G401 (cell line): ENCODE data around the gene THAP9. TPM values are rescaled to one million over a fixed set of nuclear protein-coding genes. Genes with fewer than 3 reads are reported as not detected.
A peak's percentile ranks its signal among the peaks of the same experiment; 100 is the strongest.
"Not testable (repeated sequence)": the region's sequence is repeated elsewhere in the genome, so short reads cannot be mapped to it uniquely, and the experiment has no call there.

ENCODE experiments used
- DNase-seq: peaks from one replicate; pipeline ENCODE4 v3.0.0-alpha.2; 2015; ENCODE audit warnings: low spot score
- in situ Hi-C: cut with HindIII; loops from 2 replicates; pipeline ENCODE4 v1.10.0; 2016; ENCODE audit warnings: low sequenced_read_pairs, mixed read lengths
- total RNA-seq: library from RNA; depleted of rRNA; stranded (reverse); fragments of >200 nt; shearing (Covaris generic); gene quantifications from 2 replicates; pipeline ENCODE4 v1.2.3, GENCODE V29; 2014; rRNA removed

The THAP9 gene
- 5.9 and 7.0 TPM in 2 replicates for total RNA-seq

- DNase-seq: peak; percentile 100
- in situ Hi-C loops: no loop called here
These were observed at the start of gene THAP9 for GRCh38 chr4:82900411-82901182. Gene THAP9, plus strand, starts transcription at chr4:82900735. Its CDS starts 68 bp downstream, at chr4:82900803.

- in situ Hi-C loops: no loop called here
- no peak for DNase-seq
These were observed 49.2 kb upstream of the THAP9 start for GRCh38 chr4:82851318-82851717.

- in situ Hi-C loops: no loop called here
- DNase-seq: peak; percentile 28
These were observed 48.4 kb upstream of the THAP9 start for GRCh38 chr4:82851885-82852750.

DNA sequence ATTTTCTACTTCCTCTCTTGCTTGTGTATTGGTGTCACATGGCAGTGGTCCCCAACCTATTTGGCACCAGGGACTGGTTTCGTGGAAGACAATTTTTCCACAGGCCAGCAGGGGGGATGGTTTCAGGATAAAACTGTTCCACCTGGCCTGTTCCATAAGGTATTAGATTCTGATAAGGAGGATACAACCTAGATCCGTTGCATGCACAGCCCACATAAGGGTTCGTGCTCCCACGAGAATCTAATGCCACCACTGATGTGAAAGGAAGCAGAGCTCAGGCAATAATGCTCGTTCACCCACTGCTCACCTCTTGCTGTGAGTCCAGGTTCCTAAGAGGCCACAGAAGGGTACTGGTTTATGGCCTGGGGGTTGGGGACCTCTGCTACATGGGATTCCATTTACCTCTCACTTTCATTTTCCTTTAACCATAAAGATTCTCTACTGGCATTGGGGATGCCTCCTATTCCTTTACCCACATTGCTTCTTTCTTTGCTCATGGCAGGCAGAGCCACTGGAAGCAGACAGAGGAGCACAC is 47.7 kb upstream of the THAP9 start:
- in situ Hi-C loops: no loop called here

GRCh38 chr4:82860487-82860886 is 40.0 kb upstream of the THAP9 start:
- DNase-seq, in situ Hi-C loops: not testable (repeated sequence)

More for the DNA sequence above, 47.7 kb upstream of the THAP9 start:
- peak; percentile 18 for DNase-seq

DNA sequence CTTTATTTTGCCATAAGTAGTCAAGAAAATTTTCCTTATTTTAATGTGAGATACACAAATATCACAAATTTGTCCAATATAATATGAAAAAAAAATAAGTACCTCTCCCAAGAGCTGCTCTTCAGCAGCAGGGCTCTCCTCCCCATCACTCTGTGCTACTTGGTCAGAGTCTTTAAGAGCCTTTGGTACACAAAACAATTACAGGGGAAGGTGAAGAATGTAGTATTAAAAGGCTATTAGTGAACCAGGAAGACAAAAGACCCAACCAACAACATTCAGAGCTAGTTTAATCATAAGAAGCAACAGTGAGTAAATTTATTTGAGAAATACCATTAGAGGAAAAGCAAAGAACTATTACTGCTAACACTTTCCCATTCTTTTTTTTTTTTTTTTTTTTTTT is 39.0 kb upstream of the THAP9 start:
- in situ Hi-C loops: no loop called here

GRCh38 chr4:82864336-82864979 is 36.1 kb upstream of the THAP9 start:
- in situ Hi-C loops: no loop called here
- no peak for DNase-seq

More for the DNA sequence above, 39.0 kb upstream of the THAP9 start:
- DNase-seq: no peak

DNA sequence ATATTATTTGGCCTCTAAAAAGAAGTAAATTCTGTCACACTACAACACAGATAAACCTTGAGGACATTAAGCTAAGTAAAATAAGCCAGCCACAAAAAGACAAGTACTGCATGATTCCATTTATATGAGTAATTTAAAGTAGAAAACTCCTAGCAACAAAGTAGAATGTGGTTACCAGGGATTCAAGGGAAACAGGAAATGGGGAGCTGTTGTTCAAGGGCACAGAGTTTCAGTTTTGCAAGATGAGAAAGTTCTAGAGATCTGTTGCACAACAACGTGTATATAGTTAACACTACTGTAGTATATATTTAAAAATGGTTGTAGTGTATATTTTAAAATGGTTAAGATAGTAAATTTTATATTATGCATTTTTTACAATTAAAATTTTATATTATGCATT is 34.9 kb upstream of the THAP9 start:
- in situ Hi-C loops: no loop called here
- DNase-seq: no peak

DNA sequence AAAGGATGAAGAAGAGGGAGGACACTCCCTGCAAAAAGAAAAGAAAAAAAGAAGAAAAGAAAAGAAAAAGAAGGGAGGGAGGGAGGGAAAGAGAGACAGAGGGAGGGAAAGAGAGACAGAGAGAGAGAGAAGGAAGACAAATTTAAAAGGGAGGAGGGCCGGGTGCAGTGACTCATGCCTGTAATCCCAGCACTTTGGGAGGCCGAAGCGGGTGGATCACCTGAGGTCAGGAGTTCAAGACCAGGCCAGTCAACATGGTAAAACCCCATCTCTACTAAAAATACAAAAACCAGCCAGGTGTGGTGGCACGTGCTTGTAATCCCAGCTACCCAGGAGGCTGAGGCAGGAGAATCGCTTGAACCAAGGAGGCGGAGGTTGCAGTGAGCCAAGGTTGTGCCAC is 34.5 kb upstream of the THAP9 start:
- DNase-seq, in situ Hi-C loops: not testable (repeated sequence)

DNA sequence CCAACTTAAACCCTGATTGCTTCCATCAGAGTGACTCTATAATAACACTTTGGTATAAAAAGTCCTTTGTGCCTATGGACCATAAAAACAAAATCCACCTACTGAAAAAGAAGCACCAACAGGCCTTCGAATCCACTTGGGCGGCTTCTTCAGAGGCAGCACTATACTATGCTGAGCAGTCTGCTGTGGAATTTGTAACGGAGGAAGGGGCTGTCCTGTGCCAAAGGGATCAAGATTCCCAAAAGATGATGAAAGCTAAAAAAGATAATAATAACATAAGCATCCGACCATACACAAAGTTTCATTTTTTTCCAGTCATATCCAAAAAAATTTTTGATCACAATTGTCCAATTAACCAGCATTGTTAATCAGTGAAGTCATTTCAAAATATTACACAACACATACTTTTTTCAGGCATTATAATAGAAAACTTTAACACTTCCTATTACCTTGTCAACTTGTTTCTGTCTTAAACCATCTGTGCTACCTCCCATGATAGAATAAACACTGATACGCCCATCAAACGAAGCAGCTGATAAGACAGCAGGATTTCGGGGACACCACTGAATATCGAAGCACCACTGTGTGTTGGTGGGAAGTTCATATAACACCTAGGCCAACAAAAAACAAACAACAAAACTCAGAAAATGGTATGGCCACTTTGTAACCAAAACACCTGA is 33.7 kb upstream of the THAP9 start:
- no peak for DNase-seq
- in situ Hi-C loops: no loop called here

- in situ Hi-C loops: no loop called here
- no peak for DNase-seq
These were observed 32.0 kb upstream of the THAP9 start for GRCh38 chr4:82868572-82868971.

DNA sequence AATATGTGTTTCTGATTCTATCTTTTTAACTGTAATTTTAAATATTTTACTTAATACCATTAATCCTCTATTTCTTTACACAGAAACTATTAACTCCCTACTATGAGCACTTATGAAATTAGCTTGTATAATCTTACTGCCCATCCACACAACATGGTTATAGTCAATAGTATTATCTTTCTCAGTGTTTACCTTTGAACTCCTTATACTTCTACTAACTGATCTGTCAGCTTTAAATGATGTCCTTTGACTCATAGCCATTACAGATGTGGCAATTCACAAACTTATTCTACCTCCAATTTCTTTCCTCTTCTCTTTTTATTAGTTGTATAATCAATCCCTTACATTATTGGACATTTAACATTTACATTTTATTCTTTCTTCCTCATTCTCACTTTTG is 15.1 kb upstream of the THAP9 start:
- in situ Hi-C loops: no loop called here
- no peak for DNase-seq

DNA sequence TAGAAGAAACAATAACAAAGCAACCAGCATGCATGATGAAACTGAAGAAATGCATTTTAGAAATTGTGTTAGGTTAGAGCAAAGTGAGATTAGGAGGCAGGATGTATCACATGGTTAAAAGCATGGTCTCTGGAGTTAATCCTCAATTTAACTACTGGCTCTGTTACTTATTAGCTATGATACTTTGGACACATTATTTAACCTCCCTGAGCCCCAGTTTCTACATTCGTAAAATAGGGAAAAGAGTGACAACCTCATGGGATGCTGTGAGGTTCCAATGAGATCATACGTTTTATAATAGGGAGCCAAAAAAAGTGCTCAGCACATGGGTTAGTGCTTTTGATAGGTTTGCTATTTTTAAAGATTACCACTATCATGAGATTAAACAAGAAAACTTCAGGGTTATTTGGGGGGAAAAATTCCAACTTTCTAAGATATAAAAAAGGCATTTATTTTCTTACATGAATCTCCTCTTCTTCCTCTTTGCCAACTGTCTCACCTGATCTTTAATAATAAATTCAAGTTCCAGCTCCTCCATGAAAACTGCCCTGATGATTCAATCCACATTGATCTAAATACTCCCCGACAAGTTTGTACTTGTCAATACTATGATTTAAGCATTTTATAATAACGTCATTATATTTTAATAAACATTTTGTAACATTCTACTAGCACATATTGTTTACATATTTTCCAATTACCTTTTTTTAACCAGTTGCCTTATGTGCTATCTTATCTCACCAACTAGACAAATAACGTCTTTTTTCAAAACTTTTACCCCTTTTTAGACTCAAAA is 14.2 kb upstream of the THAP9 start:
- in situ Hi-C loops: no loop called here
- DNase-seq: no peak

GRCh38 chr4:82889287-82889686 is 11.2 kb upstream of the THAP9 start:
- in situ Hi-C loops: no loop called here
- no peak for DNase-seq

DNA sequence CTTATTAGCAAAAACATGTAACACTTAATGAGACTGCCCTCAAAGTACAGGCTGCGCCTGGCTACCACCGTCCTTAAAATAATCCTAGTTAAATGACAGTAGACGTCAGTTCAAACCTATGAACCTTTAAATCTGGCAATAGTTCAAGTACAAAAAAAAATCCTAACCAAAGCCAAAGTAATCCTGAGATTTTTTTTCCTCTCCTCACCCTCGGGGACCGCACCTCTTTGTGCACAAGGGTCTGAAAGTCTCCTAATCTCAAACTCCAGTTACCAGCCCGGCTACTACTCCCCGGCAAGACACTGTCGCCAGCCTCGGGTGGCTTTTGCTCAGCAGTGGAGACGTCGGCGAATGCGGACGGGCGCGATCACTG is 10.0 kb upstream of the THAP9 start:
- in situ Hi-C loops: no loop called here
- DNase-seq: no peak

GRCh38 chr4:82890901-82891706 is 9.4 kb upstream of the THAP9 start, which contains the start of gene SEC31A:
Gene SEC31A, minus strand, starts transcription at chr4:82891153. Its CDS starts 9,217 bp downstream, at chr4:82881936.
- peak; percentile 95 for DNase-seq
- in situ Hi-C loops: no loop called here

- in situ Hi-C loops: no loop called here
- DNase-seq: peak; percentile 2
These were observed 8.6 kb upstream of the THAP9 start for GRCh38 chr4:82891707-82892466.
